ENCODE data around the gene PHACTR1.

PHACTR1 gene

DNA sequence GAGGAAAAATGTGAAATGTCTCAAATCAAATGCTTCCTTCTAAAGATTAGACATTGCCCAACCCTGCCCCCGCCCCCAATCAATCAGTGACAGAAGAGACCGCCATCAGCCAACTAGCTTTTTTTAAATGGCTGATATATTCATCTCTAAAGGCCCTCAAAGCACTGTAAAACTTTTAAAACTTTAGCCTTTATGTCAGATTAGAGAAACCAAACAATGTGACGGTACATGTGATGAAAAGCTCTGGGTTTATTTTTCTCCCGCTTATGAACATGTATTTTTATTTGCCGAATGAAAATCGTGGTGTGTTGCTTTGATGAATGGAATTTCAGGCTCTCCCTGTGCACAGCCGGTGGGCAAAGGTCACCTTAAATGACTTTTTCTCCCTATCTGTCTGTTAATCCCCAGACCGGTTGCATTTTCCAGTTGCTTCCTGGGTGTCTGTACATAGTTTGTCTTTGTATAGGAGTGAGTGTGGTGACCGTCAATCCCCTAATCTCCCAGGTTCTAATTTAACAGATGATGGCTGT is 573.3 kb downstream of the PHACTR1 start:
- no peak for DNase-seq (ENCODE audit: low spot score)

DNA sequence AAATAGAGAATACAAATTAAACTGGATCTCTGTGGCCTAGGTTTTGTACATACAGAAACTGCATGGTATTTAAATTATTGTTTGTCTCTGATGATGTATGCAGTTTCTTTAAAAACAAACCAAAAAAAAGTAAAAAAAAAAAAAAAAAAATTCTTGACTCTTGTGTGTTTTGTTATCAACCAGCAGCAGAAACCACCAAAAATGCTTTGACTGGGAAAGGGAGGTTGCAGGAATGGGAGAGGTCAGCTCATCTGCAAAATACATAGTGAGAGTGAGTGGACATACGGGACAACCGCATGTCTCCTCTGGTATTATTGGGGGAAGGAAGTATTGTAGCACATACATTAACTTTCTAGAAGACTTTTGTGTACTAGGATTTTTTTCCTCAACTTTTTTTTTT is 573.8 kb downstream of the PHACTR1 start:
- no peak for DNase-seq (ENCODE audit: low spot score)

DNA sequence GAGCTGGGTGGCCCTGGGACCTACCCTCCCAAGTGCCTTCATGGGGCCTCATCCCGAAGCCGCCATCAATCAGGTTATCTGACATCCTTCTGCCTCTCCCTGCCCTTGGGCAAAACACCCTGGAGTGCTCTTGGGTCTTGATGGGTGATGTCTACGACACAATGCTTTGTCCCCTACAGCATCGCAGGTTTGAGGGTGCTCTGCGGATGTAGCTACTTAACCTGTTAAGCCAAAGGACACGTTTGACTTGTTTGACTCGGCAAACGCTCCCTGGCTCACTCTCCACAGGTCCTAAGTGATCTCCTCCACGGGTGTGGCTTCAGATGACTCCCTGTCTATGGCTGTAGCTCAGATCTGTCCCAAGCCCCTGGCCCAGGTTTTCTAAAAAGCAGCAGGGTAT is 576.2 kb downstream of the PHACTR1 start:
- no peak for DNase-seq (ENCODE audit: low spot score)

DNA sequence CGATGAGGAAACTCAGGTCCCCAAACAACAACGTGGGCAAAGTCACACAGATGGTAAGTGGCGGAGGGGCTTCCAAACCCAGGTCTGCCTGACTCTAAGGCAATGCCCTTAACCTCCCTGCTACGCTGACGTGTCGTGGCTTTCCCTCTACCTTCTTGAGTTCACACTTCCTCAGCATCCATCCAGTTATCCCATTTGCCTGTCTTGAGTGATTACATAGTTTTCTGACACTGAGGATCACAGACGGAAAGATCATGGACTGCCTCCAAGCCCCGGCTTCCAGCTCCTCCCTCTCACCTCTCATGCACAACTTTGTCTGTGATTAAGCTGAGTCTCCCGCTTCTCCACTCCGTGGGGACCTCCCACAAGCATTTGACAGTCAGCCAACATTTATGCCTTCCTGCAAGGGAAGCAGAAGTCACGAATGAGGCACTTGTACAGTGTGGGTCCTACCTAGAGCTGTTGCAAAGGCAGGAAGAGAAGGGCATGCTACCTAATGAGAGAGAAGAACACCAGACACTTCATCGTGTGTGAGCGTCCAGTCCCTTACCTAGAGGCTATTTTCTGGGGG is 578.0 kb downstream of the PHACTR1 start:
- DNase-seq (ENCODE audit: low spot score) = no peak

DNA sequence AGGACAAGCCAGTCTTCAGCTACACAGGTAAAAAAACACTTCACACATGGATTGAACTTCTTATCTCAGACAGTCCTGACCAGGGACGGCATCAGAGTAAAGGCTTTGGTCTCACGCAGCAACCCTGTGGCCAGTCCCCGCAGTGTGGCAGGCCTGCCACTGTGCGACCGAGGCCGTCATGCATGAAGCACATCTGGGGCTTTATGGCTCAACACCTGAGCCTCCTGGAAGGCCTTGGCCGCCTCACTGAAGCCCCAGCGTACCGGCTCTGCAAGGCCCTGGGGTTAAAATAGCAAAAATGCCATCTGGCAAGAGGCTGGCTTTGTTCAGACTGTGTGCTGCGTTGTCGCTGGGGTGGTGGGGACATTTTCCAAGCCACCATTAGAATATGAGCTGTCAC is 579.0 kb downstream of the PHACTR1 start:
- no peak for DNase-seq (ENCODE audit: low spot score)

DNA sequence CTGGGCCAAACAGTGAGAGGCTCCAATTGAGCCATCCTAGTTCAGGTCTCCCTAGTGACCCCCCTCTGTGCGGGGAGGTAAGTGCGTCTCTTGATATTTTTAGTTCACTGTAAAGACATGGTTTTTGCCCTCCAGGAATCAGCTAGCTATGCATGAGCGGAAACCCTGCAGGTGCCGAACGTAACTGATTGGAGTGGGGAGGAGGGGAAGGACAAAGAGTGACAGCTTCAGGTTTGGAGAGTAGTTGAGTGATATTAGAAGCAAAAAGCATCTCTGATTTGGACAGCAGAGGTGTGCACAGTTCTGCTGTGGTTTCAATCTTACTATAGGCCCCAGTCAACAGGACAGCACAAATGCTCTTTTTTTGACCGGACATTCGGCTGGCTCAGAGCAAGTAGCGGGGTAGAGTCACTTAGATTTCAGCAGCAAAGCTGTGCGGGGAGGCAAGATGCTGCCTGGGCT is 580.0 kb downstream of the PHACTR1 start:
- no peak for DNase-seq (ENCODE audit: low spot score)

DNA sequence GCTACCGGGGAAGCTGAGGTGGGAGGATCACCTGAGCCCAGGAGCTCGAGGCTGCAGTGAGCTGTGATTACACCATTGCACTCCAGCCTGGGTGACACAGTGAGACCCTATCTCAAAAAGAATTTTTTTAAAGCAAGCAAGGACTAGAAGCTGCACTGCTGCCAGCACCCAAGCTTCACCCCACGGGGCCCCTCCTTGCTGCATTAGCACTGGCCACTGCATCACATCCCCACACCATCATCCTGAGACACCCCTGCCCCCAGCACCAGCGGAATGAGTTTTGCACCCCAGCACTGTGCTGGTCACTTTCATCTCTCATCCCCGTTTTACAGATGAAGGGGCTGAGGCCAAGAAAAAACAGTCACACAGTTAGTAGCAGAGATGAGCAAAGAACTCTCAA is 580.8 kb downstream of the PHACTR1 start:
- DNase-seq (ENCODE audit: low spot score) = no peak

DNA sequence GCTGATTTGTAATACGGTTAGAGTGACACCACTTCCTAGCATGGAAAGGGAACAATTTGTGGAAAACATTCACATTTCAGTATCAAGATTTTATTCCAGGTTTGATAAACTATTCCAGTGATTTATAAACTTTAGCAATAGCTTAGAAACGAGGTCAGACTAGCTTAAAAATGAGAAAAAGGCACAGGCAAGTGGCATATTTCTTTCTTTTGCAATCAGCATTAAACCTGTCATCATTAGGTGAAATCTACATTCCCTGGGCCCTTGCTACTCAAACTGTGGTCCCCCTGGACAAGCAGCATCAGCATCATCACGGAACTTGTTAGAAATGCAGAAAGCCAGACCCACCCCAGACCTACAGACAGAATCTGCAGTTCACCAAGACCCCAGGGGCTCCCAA is 581.9 kb downstream of the PHACTR1 start:
- DNase-seq (ENCODE audit: low spot score) = no peak

DNA sequence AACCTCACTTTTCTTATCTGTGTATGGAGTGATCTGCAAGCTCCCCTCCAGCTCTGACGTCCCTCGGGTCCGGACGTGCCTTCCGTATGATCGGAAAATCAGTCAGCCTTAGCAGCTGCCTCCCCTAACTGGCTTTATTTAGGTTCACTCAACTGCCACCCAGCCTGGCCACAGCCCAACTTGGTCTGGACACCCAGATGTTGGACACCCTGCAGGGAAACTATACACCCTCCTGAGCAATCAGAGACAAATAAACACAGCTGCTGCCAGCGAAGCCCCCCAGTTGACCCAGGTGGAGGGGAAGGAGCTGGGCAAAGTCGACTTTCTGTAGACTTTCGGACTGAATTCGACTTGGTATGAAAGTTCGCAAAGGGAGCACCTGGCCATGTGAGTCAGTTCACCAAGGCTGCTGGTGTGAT is 582.8 kb downstream of the PHACTR1 start:
- no peak for DNase-seq (ENCODE audit: low spot score)

DNA sequence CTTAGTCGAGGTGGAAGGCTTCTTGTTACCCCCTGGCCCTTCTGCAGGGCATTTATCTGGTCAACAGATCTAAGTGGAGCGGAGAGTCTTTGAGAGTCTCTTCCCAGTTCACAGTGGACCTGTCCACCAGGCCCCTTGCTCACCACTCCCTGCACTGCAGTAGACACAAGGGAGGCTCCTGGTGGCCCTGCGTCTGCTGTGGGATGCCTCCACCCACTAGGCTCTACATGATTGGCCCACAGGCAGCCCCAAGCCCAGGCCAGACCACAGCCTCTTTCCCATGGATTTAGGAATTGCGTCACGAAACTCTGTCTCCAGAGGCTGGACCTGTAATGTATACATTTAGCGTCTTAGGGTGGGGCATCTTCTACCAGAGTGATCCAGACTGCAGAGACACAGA is 583.4 kb downstream of the PHACTR1 start:
- no peak for DNase-seq (ENCODE audit: low spot score)

DNA sequence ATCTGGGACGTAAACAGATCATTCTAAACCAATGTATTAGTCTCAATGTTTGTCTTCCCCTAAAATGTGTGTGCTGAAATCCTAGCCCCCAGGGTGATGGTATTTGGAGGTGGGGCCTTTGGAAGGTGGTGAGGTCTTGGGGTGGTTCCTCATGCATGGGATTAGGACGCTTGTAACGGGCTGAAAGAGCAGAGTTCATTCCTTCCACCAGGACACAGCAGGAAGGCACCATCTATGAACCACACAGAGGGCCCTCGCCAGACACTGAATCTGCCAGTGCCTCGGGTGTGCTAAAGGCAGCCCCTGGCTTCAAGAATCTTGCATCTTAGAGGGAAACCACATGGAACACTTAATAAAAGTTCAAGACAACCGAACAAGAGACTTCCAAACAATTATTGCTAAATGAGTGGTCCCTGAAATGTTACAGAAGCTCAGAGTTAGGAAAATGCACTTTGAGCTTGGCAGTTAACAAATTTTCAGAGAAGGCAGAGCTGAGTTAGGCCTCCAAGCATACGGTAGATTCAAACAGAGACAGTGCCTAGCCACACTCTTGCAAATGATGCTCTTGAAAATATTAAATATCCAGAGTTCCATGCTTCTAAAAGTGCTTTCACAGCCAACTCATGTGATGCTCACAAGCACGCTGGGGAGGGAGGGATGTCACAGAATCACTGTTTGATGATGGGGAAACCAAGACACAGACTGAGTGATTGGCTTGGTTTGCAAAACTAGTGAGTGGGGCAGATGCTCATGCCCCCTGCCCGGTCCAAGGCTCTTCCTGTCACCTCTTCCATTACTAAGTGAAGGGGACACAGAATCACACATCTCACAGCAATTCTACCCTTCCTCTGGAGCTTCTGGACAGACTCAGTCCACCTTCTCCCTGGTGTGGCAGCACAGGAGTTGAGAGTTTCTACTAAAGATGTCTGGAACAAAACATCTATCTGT is 584.4 kb downstream of the PHACTR1 start:
- no peak for DNase-seq (ENCODE audit: low spot score)

DNA sequence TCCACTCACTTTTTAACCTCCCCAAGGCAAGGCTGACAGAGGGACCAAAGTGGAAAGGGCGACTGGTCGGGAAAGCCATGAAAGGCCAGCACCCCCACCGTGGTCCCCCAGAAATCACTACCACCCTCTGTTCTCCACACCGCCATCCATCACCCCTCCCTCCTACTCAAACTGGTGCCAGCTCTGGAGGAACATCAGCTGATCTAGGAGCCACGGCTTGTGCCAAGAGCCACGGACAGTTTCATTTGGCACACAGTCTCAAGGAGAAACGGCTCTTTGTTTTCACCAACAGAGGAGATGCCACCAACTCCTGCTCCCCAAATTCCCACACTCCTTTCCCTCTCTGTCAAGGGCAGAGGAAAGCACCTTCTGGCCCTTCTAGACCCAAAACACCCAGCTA is 585.7 kb downstream of the PHACTR1 start:
- no peak for DNase-seq (ENCODE audit: low spot score)

DNA sequence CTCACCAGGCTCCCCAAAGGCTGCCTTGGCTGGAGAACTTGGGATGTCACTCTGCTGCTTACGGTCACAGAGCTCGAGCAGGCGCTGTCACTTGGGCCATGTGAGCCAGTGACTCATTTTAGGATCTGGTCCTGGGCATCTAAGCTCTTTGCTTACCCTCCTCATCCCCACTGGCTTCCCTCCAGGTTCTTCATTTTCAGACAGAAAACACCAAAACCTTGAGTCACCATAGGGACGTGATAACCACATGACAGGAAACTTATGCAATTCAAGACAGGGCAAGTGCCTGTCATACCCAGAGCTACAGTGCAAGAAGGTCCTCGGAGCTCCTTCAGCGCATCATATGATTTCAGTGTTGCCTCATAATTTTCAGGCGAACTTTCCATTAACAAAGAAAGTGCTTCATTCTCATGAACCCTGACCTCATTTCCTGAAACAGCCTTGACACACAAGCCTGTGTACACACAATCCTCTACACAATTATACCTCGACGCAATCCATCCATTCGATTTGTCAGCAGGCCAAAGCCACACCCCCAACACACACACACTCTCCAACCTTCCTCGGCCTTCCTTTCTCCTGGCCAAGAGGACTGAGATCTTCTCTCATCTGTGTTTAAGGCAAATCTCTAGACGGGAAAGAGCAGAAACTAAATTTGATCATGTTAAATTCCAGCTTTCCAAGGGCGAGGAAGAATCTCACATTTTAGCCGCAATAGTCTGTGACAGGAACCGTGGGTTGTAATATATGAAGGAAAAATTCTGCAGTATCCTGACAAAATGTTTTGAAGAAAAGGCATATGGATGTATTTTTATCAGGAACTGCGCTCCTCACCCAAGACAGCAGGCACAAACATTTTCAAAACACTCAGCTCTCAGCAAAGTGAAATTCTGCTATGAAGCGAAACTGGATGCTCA is 586.4 kb downstream of the PHACTR1 start:
- peak; percentile 5 for DNase-seq (ENCODE audit: low spot score)

DNA sequence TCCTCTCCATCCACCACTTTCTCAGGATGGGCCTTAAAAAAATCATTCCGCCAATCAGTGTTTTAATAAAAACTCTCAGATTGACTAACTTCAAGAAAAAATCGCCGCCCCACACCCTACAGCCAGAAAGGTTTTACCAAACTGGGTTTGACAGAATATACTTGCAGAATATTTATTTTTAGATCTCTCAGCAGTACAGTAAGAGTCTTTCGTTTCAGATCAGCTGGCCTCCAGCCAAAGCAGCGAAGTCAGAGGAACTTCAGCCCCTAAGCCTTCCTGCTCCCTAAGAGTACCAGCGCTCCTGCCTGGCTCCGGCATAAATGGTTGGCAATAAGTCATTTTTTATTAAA is 587.1 kb downstream of the PHACTR1 start:
- DNase-seq (ENCODE audit: low spot score) = no peak

DNA sequence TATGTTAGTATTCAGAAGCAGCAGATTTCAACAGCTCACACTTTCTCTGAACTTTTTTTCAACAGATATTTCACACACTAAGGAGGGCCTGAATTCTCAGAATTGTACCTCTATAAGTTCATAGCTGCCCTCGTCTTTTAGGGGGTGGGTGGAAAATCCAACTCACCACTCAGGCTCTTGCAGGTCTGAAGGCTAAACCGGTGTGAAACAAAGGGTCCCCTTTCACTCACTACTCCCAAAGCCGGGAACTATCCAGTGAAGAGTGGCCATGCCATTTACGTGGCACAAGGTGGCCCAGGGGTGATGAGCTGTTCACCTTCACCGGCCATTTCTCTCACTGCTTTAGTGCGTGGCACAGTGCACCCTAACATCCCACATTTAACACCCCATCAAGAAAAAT is 587.5 kb downstream of the PHACTR1 start:
- no peak for DNase-seq (ENCODE audit: low spot score)

DNA sequence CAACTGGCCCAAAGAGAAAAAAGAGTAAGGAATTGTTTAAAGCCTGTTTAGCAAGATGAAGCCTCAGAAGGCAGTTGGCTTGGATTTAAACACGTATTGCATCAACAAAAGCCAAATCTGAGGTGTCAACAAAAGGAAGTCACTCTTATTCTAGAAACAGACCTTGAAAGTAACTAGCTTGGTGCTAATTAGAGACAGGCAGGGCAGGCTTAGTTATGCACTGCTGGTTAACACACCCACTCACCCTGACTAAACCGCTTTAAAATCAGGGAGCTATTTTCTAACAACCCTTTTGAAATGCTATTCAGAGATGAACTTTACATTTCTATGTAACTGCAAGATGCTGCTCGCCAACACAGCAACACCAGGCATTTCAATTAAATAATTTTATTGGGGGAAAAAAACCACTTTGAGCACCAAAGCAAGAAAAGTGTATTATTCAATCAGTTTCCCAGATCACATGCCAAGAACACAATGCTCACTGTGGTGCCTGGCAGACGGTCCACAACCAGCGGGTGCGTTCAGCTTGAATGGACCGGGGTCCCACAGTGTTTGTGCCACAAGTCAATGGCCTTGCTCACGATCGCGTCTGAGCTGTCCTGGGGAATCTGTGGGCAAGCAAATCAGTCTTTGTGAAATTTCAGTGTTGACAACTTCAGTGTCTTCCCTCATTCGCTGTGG is 588.2 kb downstream of the PHACTR1 start:
- no peak for DNase-seq (ENCODE audit: low spot score)

DNA sequence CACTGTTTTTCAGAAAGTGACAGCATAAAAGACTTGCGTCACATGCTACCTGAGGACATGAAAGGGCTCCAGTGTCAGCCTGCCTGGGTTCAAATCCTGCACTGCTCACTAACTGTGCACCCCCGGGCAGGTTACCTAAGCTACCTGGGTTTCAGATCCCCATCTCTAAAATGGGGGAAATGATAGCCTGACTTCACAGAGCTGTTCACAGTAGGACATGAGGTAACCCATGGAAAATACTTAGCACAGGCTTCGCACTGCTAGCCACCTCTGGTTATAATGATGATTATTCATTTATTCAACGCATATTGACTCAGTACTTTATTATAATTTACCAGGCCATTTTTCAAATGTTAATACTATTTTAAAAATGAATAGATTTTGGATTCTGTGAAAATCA is 588.7 kb downstream of the PHACTR1 start:
- DNase-seq (ENCODE audit: low spot score) = no peak

DNA sequence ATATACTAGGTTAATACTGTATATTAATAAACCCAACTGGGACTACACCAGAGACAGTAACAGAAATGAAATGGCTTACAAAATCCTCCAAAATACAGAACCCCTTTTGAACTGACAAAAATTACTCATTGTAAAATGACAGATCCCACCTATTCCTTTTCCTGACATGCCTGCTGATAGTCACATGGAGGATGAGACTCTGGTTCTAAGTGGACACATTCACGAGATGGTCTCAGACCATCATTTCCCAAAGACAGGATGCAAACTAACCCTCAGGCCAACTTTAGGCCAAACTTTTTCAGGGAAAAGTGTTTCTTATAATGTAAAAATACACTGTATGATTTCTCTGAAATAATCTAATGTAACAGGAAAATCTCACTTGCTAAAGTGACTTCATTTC is 589.2 kb downstream of the PHACTR1 start:
- DNase-seq (ENCODE audit: low spot score) = no peak

DNA sequence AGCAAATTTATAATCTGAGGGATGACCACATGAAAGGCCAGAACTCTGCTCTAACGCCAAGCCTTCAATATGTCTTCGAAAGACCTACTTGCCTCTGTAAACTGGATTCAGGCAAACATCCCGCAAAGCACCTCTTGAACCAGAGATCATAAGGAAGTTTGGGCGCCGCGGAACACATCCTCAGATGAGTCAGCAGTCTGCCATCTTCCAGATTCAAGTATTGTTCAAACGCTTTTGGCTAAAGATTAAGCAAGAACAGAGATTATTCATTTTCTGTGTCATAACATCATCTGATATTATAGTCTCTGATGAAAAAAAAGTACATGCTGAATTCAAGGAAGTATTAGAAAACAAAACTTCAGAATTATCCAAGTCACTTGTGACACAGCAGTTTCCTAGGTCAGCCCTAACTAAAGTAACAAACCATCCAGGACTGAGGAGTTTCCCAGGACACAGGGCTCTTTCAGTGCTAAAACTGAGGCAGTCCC is 591.0 kb downstream of the PHACTR1 start:
- DNase-seq (ENCODE audit: low spot score) = no peak

DNA sequence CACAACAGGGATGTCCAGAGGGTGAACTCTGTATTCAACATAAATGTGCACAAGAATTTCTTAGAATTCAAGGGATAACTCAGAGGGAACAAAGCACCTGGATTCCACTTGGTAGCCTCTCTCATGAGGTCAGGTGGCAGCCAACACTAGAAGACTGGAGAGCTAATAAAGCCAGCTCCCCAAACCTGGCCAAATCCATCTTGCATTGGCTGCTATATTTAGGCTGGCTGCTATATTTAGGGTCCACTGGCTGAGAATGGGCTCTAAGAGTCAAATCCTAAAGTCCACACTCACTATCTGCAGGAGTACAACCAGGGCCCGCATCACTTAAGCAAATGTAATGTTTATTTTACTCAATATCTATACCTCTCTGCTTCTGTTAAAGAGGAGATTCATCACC is 591.8 kb downstream of the PHACTR1 start:
- no peak for DNase-seq (ENCODE audit: low spot score)

DNA sequence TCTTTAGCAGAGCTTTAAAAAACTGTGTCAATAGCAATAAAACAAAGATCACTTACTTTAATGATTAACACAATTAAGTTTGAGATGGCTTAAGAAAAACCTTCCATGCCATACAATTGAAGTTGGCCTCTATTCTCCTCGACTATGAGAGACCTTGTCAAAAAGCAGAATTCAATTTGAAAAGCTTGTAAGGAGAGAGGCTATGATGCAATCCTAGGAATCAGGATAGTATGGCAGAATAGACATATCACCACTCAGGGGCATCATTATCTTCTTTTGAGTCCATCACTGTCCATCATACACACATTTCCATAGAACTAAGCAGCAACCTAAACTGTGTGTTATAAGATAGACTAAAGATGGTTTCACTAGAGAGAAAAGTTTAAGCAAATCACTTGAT is 594.6 kb downstream of the PHACTR1 start:
- DNase-seq (ENCODE audit: low spot score) = no peak

DNA sequence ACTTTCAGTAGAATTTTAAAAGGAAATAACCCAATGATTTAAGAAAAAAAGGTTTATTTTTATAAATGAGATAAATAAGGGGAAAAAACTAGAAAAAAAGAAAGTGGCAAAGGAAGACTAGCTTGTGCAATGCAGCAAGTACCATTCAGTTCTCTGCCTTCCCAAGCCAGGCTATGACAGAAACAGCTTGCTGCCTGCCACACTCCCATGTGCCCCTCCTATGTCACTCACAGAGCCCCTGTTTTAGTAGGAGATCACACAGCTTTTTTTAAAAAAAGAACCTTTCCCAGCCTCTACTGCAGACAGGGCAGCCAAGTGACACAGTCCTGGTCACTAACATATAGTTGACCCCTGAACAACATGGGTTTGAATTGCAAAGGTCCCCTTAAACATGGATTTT is 598.2 kb downstream of the PHACTR1 start:
- DNase-seq (ENCODE audit: low spot score) = no peak
